ENCODE data around the gene NR1H4.

NR1H4 gene

GRCh38 chr12:100453951-100454350, 19.7 kb upstream of the NR1H4 start:
- FAIRE-seq (no peak), DNase-seq (ENCODE audit: insufficient read length, low spot score) (no peak)
- no peak for TF ChIP-seq POLR2A (IDR thresholded peaks at IDR 0.05; ENCODE audit: low read depth, low read length)

GRCh38 chr12:100455896-100456295, 17.8 kb upstream of the NR1H4 start:
- no peak for TF ChIP-seq POLR2A (IDR thresholded peaks at IDR 0.05; ENCODE audit: low read depth, low read length)
- DNase-seq (ENCODE audit: insufficient read length, low spot score) (no peak), FAIRE-seq (no peak)

DNA sequence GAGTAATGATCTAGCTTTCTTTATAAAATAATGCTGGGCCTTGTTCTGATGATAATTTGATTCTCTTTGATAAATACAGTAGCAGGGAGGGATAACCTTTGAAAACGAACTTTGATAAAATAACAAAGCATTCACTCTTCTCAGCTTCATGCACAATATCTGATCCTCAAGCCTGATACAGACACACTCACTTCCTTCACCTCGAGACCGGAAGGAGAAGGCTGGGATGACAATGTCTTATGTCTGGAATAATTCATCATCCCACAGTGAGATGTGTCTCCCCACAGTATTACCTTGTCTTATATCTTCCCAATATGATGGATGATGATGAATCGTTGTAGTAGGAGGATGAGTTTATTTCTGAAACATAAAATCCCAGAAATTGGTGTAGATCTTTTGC, 15.5 kb upstream of the NR1H4 start:
- no peak for FAIRE-seq
- no peak for TF ChIP-seq POLR2A (IDR thresholded peaks at IDR 0.05; ENCODE audit: low read depth, low read length)
- no peak for DNase-seq (ENCODE audit: insufficient read length, low spot score)

GRCh38 chr12:100460702-100461101, 13.0 kb upstream of the NR1H4 start:
- TF ChIP-seq POLR2A (IDR thresholded peaks at IDR 0.05; ENCODE audit: low read depth, low read length), result no peak
- DNase-seq (ENCODE audit: insufficient read length, low spot score), result no peak
- FAIRE-seq, result no peak

GRCh38 chr12:100461330-100461973, 12.2 kb upstream of the NR1H4 start:
- TF ChIP-seq POLR2A (IDR thresholded peaks at IDR 0.05; ENCODE audit: low read depth, low read length), result no peak
- FAIRE-seq (no peak), DNase-seq (ENCODE audit: insufficient read length, low spot score) (no peak)

GRCh38 chr12:100463661-100464060, 10.0 kb upstream of the NR1H4 start:
- no peak for TF ChIP-seq POLR2A (IDR thresholded peaks at IDR 0.05; ENCODE audit: low read depth, low read length)

DNA sequence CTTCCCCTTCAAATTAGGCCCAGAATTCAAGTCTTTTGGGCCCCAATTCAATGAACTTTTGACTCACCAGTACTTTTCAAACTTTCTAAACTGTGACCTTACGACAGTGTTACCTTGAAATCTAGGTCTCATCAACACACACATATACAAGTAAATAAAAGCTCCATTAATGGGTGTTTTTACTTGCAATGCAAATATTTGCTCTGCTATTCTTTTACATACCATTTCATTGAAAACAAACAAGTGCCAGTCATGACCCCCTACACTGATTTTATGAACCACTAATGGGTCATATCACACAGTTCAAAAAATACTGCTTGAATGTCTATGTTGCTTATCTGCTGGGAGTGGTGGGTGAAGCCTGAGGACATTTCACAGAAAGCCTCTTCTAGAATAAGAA, 9.1 kb upstream of the NR1H4 start:
- no peak for FAIRE-seq
- no peak for DNase-seq (ENCODE audit: insufficient read length, low spot score)
- no peak for TF ChIP-seq POLR2A (IDR thresholded peaks at IDR 0.05; ENCODE audit: low read depth, low read length)

More at GRCh38 chr12:100463661-100464060, 10.0 kb upstream of the NR1H4 start:
- no peak for DNase-seq (ENCODE audit: insufficient read length, low spot score)
- FAIRE-seq, result no peak

DNA sequence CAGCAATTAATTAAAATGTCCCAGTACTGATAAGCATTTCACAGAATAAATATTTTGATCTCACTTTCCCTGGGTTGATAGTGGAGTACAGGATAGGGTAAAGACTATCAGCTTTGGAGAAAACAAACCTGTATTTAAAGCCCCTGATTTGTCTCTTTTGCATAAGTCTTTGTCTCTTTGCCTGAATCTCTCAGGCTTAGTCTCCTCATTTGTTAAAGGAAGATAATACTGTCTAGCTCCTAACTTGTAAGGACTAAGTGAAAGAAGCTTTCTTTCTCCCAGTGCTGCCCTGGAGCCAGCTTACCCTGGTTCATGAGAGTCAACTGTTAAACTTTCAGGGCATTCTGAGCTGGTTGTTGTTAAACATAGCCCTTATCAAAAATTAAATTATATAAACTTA, 5.5 kb upstream of the NR1H4 start:
- DNase-seq (ENCODE audit: insufficient read length, low spot score), result no peak
- no peak for TF ChIP-seq POLR2A (IDR thresholded peaks at IDR 0.05; ENCODE audit: low read depth, low read length)
- FAIRE-seq, result no peak

DNA sequence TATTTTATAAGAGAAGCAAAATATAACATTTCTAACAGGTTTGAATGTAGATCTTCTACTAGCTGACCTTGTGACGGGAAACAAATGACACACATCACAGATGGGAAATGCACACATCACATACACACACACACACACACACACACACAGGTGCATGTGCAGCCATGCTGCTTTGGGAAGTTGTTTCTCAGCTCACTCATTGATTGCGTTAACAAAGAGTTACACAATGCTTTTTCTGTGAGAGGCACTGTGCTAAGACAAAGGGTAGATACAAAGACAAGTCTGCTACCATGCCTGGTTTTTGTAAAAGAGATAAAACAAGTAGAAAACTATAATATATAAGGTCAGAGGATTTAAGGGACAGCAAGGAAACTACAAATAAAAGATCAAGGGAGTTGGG, 1.3 kb upstream of the NR1H4 start:
- no peak for FAIRE-seq
- TF ChIP-seq POLR2A (IDR thresholded peaks at IDR 0.05; ENCODE audit: low read depth, low read length), result no peak
- DNase-seq (ENCODE audit: insufficient read length, low spot score), result no peak

- DNase-seq (ENCODE audit: insufficient read length, low spot score) (no peak), FAIRE-seq (no peak)
- no peak for TF ChIP-seq POLR2A (IDR thresholded peaks at IDR 0.05; ENCODE audit: low read depth, low read length)
Measured at GRCh38 chr12:100473050-100473715, 483 bp upstream of the NR1H4 start.

GRCh38 chr12:100474617-100475016, 951 bp downstream of the NR1H4 start:
- FAIRE-seq, result no peak
- no peak for TF ChIP-seq POLR2A (IDR thresholded peaks at IDR 0.05; ENCODE audit: low read depth, low read length)
- DNase-seq (ENCODE audit: insufficient read length, low spot score), result no peak

GRCh38 chr12:100476013-100476751, 2.5 kb downstream of the NR1H4 start:
- no peak for FAIRE-seq
- DNase-seq (ENCODE audit: insufficient read length, low spot score), result no peak
- no peak for TF ChIP-seq POLR2A (IDR thresholded peaks at IDR 0.05; ENCODE audit: low read depth, low read length)

DNA sequence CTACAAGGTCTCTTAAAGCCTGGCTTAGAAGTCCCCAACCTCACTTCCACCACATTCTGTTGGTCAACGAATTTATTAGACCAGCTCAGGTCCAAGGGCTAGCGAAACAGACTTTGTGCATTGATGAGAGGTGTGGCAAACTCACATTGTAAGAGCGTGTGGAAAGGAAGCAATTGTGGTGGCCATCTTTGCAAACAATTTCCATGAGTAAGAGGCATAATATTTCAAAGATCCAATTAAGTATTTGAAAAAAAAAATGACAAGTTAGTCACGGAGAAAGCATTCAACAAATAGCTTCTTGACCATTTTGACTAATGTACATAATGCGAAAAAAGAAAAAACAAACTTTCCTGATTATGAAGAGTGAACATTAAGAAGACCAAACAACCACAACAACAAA, 7.4 kb downstream of the NR1H4 start:
- DNase-seq (ENCODE audit: insufficient read length, low spot score) (no peak), FAIRE-seq (no peak)
- TF ChIP-seq POLR2A (IDR thresholded peaks at IDR 0.05; ENCODE audit: low read depth, low read length), result no peak

GRCh38 chr12:100484183-100484886, 10.7 kb downstream of the NR1H4 start:
- DNase-seq (ENCODE audit: insufficient read length, low spot score) (no peak), FAIRE-seq (no peak)
- TF ChIP-seq POLR2A (IDR thresholded peaks at IDR 0.05; ENCODE audit: low read depth, low read length), result no peak
